IMR-90 (cell line): Measurements from ENCODE around the gene PIM3.

Experiments
- CEBPB ChIP-seq: IDR thresholded peaks from 2 replicates; pipeline ENCODE4 v1.6.1; 2012; ENCODE audit warnings: low read depth, low read length, improper control_type of control experiment
- CHD1 ChIP-seq: IDR thresholded peaks from 2 replicates; pipeline ENCODE4 v1.6.1; 2012; ENCODE audit warnings: low read depth, low read length, improper control_type of control experiment
- FOS ChIP-seq: fragments of 150-350 bp; IDR thresholded peaks from 2 replicates; pipeline ENCODE4 v1.6.1; 2016; ENCODE audit warnings: low read depth, low read length
- MAFK ChIP-seq: IDR thresholded peaks from 2 replicates; pipeline ENCODE4 v1.6.1; 2012; ENCODE audit warnings: low read depth, low read length, improper control_type of control experiment
- MXI1 ChIP-seq: IDR thresholded peaks from 2 replicates; pipeline ENCODE4 v1.6.1; 2012; ENCODE audit warnings: low read depth, mild to moderate bottlenecking, low read length, moderate library complexity, borderline replicate concordance
- POLR2A ChIP-seq: IDR thresholded peaks from 2 replicates; pipeline ENCODE4 v1.6.1; 2012; ENCODE audit warnings: mild to moderate bottlenecking, low read depth, low read length
- RAD21 ChIP-seq: IDR thresholded peaks from 2 replicates; pipeline ENCODE4 v1.6.1; 2012; ENCODE audit warnings: low read length, improper control_type of control experiment
- RCOR1 ChIP-seq: IDR thresholded peaks from 2 replicates; pipeline ENCODE4 v1.6.1; 2012; ENCODE audit warnings: mild to moderate bottlenecking, low read length, improper control_type of control experiment; ENCODE audit not compliant: insufficient replicate concordance
- RFX5 ChIP-seq: IDR thresholded peaks from 2 replicates; pipeline ENCODE4 v1.8.0; 2012; ENCODE audit warnings: low read depth, mild to moderate bottlenecking, low read length, moderate library complexity
- TF ChIP-seq, protein P1 (sequence below): conservative IDR thresholded peaks from 2 replicates; pipeline ENCODE4 v1.5.1; 2012; ENCODE audit warnings: mild to moderate bottlenecking, low read depth, low read length, improper control_type of control experiment
- TF ChIP-seq, protein P2 (sequence below): fragments of 150-350 bp; IDR thresholded peaks from 2 replicates; pipeline ENCODE4 v1.6.1; 2016; ENCODE audit warnings: low read depth, mild to moderate bottlenecking, low read length, moderate library complexity, borderline replicate concordance
- TF ChIP-seq, protein P3 (sequence below): fragments of 150-350 bp; IDR thresholded peaks from 2 replicates; pipeline ENCODE4 v1.6.1; 2017; ENCODE audit warnings: mild to moderate bottlenecking, antibody characterized with exemption, low read length, low read depth

DNA sequence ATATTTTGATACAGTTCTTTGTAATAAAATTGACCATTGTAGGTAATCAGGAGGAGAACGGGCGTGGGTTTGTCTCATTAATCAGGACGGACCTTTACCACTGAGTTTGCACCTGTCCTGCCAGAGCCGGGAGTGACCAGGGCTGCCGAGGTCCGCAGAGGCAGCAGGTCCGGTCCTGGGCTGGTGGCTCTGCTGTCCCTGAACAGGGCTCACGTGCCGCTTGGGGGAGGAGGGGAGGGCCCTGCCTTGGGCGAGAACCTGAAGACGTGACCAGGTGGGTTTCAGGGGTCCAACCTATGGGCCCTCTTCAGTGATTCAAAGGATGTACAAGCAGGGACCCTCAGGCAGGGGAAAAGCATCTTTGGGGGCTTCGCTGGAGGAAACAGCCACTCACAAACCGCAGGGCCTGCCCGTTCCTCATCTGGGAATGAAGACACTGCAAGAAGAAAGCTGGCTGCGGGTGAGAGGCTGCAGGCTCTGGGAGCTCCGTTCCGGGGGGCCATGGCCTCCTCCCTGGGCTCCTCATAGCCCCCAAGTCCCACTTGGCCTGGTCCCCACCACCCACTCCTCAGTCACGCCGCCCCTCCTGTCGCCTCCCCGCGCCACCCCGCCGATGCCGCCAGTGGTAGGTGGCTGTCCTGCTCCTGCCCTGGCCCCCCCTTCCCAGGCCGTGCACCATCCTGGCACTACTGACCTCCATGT, 32.9 kb upstream of the PIM3 start:
- TF ChIP-seq, protein P1, sequence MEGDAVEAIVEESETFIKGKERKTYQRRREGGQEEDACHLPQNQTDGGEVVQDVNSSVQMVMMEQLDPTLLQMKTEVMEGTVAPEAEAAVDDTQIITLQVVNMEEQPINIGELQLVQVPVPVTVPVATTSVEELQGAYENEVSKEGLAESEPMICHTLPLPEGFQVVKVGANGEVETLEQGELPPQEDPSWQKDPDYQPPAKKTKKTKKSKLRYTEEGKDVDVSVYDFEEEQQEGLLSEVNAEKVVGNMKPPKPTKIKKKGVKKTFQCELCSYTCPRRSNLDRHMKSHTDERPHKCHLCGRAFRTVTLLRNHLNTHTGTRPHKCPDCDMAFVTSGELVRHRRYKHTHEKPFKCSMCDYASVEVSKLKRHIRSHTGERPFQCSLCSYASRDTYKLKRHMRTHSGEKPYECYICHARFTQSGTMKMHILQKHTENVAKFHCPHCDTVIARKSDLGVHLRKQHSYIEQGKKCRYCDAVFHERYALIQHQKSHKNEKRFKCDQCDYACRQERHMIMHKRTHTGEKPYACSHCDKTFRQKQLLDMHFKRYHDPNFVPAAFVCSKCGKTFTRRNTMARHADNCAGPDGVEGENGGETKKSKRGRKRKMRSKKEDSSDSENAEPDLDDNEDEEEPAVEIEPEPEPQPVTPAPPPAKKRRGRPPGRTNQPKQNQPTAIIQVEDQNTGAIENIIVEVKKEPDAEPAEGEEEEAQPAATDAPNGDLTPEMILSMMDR: no peak
- TF ChIP-seq POLR2A (no peak), MXI1 (no peak), MAFK (no peak), RFX5 (no peak), RCOR1 (no peak), RAD21 (no peak), CEBPB (no peak), FOS (no peak), CHD1 (no peak)
- TF ChIP-seq, protein P2, sequence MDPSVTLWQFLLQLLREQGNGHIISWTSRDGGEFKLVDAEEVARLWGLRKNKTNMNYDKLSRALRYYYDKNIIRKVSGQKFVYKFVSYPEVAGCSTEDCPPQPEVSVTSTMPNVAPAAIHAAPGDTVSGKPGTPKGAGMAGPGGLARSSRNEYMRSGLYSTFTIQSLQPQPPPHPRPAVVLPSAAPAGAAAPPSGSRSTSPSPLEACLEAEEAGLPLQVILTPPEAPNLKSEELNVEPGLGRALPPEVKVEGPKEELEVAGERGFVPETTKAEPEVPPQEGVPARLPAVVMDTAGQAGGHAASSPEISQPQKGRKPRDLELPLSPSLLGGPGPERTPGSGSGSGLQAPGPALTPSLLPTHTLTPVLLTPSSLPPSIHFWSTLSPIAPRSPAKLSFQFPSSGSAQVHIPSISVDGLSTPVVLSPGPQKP: no peak
- TF ChIP-seq, protein P3, sequence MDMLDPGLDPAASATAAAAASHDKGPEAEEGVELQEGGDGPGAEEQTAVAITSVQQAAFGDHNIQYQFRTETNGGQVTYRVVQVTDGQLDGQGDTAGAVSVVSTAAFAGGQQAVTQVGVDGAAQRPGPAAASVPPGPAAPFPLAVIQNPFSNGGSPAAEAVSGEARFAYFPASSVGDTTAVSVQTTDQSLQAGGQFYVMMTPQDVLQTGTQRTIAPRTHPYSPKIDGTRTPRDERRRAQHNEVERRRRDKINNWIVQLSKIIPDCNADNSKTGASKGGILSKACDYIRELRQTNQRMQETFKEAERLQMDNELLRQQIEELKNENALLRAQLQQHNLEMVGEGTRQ: no peak
